Type B pancreatic cell (in vitro differentiated cells): Measurements from ENCODE around the gene EEF1E1. TPM values are rescaled to one million over a fixed set of nuclear protein-coding genes. Genes with fewer than 3 reads are reported as not detected.

ENCODE experiments used
- DNase-seq: peaks from one replicate; pipeline ENCODE4 v3.0.0; 2021; ENCODE audit warnings: mixed read lengths; ENCODE audit not compliant: unreplicated experiment; ENCODE audit errors: extremely low spot score
- H3K27ac Mint-ChIP-seq: 2 replicates; pipeline ENCODE4 v1.8.0; 2021; ENCODE audit warnings: mild to moderate bottlenecking, mixed read lengths
- H3K27me3 Mint-ChIP-seq: 2 replicates; pipeline ENCODE4 v1.8.0; 2021; ENCODE audit warnings: mixed read lengths
- H3K36me3 Mint-ChIP-seq: 2 replicates; pipeline ENCODE4 v1.8.0; 2021; ENCODE audit warnings: mixed read lengths
- H3K4me1 Mint-ChIP-seq: one replicate; pipeline ENCODE4 v1.8.0; 2021; ENCODE audit warnings: mixed read lengths; ENCODE audit not compliant: unreplicated experiment
- H3K4me3 Mint-ChIP-seq: 2 replicates; pipeline ENCODE4 v1.8.0; 2021; ENCODE audit warnings: mild to moderate bottlenecking, mixed read lengths
- H3K9me3 Mint-ChIP-seq: 2 replicates; pipeline ENCODE4 v1.8.0; 2021; ENCODE audit warnings: mixed read lengths
- total RNA-seq: library from RNA; stranded (reverse); gene quantifications from 2 replicates; pipeline ENCODE4 v1.2.1, GENCODE V29; 2021; ENCODE audit warnings: low replicate concordance
- TF ChIP-seq, protein P1 (sequence below): fragments of 200-600 bp; sonication (generic); conservative IDR thresholded peaks from 2 replicates; pipeline ENCODE4 v1.5.0; 2021; ENCODE audit warnings: antibody characterized with exemption, mild to moderate bottlenecking

Gene EEF1E1
- total RNA-seq, 1 donor from 2014 or later, result 37.0 TPM

DNA sequence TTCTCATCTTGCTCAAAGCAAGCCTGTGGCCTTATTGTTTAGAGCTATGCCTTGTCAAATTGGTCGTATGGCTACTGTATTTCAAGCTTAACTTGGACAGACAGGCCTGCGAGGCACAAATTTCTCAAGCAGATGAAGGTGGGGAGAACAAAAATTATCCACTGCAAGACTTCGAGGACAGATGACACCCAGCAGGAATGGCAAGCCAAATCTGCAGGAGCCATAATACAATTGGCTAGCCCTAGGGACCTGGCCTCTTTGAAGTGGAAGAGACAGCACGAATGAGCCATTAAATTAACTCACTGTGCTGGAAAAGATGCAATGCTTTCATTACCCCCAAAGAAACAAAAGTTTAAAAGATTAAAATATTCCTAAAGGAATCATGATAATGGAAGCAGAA, 33.2 kb downstream of the EEF1E1 start:
- Mint-ChIP-seq H3K27me3 (no peaks in the 10 kb centered on the region), H3K9me3 (no peaks in the 10 kb centered on the region)
- TF ChIP-seq, protein P1, sequence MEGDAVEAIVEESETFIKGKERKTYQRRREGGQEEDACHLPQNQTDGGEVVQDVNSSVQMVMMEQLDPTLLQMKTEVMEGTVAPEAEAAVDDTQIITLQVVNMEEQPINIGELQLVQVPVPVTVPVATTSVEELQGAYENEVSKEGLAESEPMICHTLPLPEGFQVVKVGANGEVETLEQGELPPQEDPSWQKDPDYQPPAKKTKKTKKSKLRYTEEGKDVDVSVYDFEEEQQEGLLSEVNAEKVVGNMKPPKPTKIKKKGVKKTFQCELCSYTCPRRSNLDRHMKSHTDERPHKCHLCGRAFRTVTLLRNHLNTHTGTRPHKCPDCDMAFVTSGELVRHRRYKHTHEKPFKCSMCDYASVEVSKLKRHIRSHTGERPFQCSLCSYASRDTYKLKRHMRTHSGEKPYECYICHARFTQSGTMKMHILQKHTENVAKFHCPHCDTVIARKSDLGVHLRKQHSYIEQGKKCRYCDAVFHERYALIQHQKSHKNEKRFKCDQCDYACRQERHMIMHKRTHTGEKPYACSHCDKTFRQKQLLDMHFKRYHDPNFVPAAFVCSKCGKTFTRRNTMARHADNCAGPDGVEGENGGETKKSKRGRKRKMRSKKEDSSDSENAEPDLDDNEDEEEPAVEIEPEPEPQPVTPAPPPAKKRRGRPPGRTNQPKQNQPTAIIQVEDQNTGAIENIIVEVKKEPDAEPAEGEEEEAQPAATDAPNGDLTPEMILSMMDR, result no peak

DNA sequence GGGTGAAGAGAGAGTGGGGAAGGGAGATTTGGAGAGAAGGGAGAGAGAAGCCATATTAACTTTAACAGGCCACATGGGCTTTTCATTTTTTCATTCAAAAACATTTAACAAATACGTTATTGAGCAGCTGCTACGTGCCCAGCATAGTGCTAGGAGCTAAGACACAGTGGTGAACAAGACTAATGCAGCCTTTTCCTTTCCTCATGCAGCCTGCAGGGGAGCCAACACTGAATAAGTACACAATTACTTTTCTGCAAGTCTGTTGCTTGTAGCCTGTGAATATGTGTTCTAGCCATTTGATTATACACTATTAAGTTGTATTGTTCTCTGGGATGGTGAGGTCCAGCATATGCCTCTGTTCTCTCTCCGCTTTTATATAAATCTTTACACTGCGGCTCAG, 36.2 kb downstream of the EEF1E1 start:
- no peak for DNase-seq
- Mint-ChIP-seq H3K27me3 (no peaks in the 10 kb centered on the region), H3K9me3 (no peaks in the 10 kb centered on the region), H3K4me1 (peaks cover 14% of the 10 kb centered on the region), H3K36me3 (no peaks in the 10 kb centered on the region), H3K27ac (no peak overlapping the region), H3K4me3 (no peak overlapping the region)
- TF ChIP-seq, protein P1, result peak; percentile 39

More for the DNA sequence above, 33.2 kb downstream of the EEF1E1 start:
- Mint-ChIP-seq H3K27ac (no peak overlapping the region), H3K4me1 (peaks cover 14% of the 10 kb centered on the region), H3K4me3 (no peak overlapping the region), H3K36me3 (no peaks in the 10 kb centered on the region)
- DNase-seq, result no peak

DNA sequence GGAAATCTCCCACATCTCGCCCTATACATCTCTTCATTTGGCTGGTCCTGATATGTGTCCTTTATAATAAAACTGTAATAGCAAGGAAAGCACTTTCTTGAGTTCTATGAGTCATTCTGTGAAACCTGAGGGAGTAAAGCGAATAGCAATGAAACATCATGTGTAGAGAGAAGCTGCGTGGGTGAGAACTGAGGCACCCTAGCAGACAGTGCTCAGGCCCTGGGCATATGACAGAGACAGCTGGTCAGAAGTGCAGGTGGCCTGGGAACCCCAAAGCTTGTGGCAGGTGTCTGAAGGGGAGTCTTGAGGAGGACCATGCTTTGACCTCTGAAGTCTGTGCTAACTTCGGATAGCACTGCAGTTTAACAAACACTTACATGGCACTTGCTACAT, 36.8 kb downstream of the EEF1E1 start:
- H3K36me3 Mint-ChIP-seq, result no peaks in the 10 kb centered on the region
- H3K9me3 Mint-ChIP-seq, result no peaks in the 10 kb centered on the region
- no peaks in the 10 kb centered on the region for H3K27me3 Mint-ChIP-seq
- no peak overlapping the region for H3K27ac Mint-ChIP-seq
- H3K4me1 Mint-ChIP-seq, result peaks cover 14% of the 10 kb centered on the region
- DNase-seq, result no peak
- TF ChIP-seq, protein P1, result no peak
- H3K4me3 Mint-ChIP-seq, result no peak overlapping the region

DNA sequence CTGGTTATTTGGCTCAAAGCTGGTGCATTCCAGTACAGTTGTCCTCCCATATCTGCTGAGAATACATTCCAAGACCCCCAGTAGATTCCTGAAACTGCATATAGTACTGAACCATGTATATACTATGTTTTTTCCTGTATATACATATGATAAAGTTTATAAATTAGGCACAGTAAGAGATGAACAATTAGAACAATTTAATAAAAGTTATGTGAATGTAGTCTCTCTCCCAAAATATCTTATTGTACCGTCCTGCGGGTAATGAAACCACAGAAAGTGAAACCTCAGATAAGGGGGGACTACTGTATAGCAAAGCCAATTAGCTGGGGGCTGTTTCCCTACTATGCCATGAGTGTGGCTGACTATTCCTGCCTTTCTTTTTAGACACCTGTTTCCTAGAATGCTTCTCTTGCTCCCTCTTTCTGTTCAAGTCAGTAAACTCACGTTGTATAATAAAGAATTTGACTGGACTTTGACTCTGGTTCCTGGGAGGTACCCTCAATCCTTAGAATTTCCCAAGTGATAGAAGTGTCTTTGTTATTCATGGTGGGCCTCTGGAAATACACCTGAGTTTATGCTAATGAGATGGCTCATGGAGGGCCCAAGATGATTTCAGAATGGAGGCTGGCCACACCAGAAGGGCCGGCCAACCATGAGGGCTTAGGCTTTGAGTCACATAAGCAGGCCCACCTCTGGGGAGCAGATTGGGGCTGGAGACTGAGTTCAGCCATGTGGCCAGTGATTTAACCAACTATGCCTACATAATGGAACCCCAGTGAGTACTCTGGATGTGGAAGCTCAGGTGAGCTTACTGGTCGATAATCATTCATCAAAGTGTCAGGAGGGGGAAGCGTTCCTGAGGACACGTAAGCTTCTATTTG, 37.5 kb downstream of the EEF1E1 start:
- H3K27me3 Mint-ChIP-seq, result no peaks in the 10 kb centered on the region
- peak overlapping the region; percentile 94 for H3K27ac Mint-ChIP-seq
- H3K36me3 Mint-ChIP-seq, result no peaks in the 10 kb centered on the region
- peak overlapping the region; percentile 98 for H3K4me3 Mint-ChIP-seq
- DNase-seq, result no peak
- no peaks in the 10 kb centered on the region for H3K9me3 Mint-ChIP-seq
- H3K4me1 Mint-ChIP-seq, result peaks cover 14% of the 10 kb centered on the region
- TF ChIP-seq, protein P1, result no peak

DNA sequence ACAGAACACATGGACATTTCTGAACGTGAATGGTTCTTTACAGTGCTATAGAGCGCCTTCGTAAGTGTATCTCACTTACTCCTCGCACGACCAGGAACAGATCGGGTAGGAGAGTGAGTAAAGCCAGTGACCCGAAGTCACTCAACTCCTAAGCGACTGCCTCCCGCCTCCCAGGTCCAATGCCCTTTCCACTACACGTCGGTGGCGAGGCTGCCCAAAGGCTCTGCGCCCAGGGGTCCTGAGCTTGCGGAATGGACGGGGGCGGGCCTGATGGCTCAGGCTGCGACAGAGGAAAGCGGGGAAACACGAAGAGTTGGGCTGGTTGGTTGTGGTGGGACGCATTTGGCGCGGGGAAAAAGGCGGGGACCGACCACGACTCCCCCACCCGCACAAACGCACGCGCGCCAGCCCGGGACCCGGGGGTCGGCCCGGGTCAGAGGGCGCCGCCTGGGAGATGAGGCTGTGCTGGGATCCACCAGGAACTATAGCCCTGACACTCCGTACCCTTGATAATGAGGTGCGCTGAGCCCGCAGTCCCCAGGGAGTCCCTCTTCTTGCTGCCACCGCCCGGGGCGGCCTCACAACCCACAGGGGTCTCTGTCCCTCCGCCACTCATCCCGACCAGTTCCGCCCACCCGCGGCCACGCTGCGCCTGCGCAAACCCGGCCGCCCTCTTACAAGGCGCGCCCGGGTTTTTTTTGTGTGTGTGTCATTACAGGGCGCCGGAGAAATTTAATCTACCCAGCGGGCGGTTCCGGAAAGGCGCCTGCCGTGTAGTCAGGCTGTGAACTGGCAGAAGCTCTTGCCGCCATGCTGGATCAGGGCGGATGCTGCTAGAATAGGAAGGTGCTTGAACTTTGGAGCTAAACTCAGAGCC, 38.3 kb downstream of the EEF1E1 start, which contains the start of gene BLOC1S5:
Gene BLOC1S5, minus strand, starts transcription at position 629 of the 877 bp plus-strand sequence. Its CDS starts 13 bp downstream, at position 616.
- H3K27ac Mint-ChIP-seq, result peak within 1 kb of the TSS; percentile 94
- DNase-seq, result peak; percentile 97
- H3K4me1 Mint-ChIP-seq, result peaks cover 14% of the 10 kb centered on the region
- no peaks in the 10 kb centered on the region for H3K9me3 Mint-ChIP-seq
- H3K36me3 Mint-ChIP-seq, result peaks cover under 1% of the 10 kb centered on the region
- no peaks in the 10 kb centered on the region for H3K27me3 Mint-ChIP-seq
- TF ChIP-seq, protein P1, result no peak
- H3K4me3 Mint-ChIP-seq, result peak within 1 kb of the TSS; percentile 98
